Coronary artery (tissue), 2 donors: ENCODE data around the gene PCDHGC4.

Source experiments
- DNase-seq: peaks from one replicate; pipeline ENCODE4 v3.0.0-alpha.2; 2017; ENCODE audit warnings: low spot score
- H3K27ac ChIP-seq, 2 donors: fragments of 200-600 bp; sonication (generic); one replicate each; pipeline ENCODE4 v1.5.1; 2016 to 2019
- H3K4me3 ChIP-seq: fragments of 200-600 bp; sonication (generic); 2 replicates; pipeline ENCODE4 v1.5.1; 2016; ENCODE audit warnings: mild to moderate bottlenecking, moderate library complexity
- TF ChIP-seq, protein P1 (sequence below): fragments of 200-600 bp; sonication (generic); IDR thresholded peaks from one replicate; pipeline ENCODE4 v1.5.1; 2019; ENCODE audit warnings: antibody characterized with exemption

Gene PCDHGC4

DNA sequence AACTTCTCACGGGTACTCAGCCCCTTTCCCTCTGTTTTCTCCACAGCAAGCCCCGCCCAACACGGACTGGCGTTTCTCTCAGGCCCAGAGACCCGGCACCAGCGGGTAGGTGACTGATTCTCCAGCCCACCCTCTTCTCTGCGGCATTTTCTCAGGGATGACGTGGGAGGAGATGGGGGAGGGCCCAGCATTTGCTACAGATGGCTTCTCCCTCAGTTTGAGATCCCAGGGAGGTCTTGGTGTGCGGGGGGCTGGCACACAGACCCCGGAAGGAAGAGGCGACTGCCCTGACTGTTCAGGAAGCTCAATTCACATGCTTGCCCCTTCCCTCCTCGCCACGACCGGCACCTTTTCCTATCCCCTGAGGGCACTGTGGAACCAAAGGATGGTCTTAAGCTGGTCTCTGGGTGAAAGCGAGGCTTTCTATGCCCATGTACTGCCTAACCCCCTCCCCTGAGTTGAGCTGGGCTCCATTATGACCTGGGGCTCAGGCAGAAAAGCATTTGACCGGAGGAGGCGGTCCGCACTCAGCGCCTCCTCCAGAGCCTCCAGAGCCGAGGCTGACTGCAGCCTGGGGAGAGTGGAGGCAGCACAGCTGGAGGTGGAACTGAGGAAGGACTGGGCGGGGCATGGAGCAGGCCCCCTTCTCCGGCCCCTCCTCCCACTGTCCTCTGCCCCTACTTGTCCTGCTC lies 10.1 kb downstream of the PCDHGC4 start:
- TF ChIP-seq, protein P1, sequence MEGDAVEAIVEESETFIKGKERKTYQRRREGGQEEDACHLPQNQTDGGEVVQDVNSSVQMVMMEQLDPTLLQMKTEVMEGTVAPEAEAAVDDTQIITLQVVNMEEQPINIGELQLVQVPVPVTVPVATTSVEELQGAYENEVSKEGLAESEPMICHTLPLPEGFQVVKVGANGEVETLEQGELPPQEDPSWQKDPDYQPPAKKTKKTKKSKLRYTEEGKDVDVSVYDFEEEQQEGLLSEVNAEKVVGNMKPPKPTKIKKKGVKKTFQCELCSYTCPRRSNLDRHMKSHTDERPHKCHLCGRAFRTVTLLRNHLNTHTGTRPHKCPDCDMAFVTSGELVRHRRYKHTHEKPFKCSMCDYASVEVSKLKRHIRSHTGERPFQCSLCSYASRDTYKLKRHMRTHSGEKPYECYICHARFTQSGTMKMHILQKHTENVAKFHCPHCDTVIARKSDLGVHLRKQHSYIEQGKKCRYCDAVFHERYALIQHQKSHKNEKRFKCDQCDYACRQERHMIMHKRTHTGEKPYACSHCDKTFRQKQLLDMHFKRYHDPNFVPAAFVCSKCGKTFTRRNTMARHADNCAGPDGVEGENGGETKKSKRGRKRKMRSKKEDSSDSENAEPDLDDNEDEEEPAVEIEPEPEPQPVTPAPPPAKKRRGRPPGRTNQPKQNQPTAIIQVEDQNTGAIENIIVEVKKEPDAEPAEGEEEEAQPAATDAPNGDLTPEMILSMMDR = no peak
- peak; percentile 35 for DNase-seq
- H3K27ac ChIP-seq = peak overlapping the region in 1 of 2 donors; percentile 60
- H3K4me3 ChIP-seq = peak overlapping the region; percentile 19

GRCh38 chr5:141495453-141495811 lies 10.6 kb downstream of the PCDHGC4 start:
- Histone ChIP-seq H3K27ac (no peak overlapping the region), H3K4me3 (no peak overlapping the region)
- no peak for DNase-seq
- TF ChIP-seq, protein P1 = no peak

GRCh38 chr5:141496038-141496437 lies 11.2 kb downstream of the PCDHGC4 start:
- no peak for DNase-seq
- no peak overlapping the region for H3K27ac ChIP-seq
- TF ChIP-seq, protein P1 = no peak
- H3K4me3 ChIP-seq = no peak overlapping the region

DNA sequence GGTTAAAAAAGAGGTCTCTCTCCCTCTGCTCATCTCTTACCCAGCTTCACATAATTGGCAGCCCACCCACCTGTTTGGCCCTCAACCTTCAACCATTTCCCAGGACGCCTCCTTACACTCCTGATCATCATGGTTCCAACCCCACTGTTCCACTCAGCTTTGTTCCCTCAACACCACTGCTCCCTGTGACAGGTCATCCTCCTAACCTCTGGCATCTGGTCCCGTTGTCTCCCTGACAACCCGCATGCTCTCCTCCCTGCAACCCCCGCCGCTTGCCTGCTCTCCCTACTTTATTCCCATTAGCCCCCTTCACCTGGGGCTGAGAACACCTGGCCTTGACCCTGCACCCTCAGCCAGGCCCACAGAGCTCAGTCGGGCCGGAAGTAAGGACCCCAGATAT lies 16.9 kb downstream of the PCDHGC4 start:
- TF ChIP-seq, protein P1 = no peak
- no peak for DNase-seq
- Histone ChIP-seq H3K4me3 (no peak overlapping the region), H3K27ac (no peak overlapping the region)

GRCh38 chr5:141503681-141504080 lies 18.9 kb downstream of the PCDHGC4 start:
- H3K27ac ChIP-seq = no peak overlapping the region
- no peak overlapping the region for H3K4me3 ChIP-seq
- no peak for DNase-seq
- TF ChIP-seq, protein P1 = no peak

- Histone ChIP-seq H3K4me3 (no peak overlapping the region), H3K27ac (no peak overlapping the region)
Measured at GRCh38 chr5:141504216-141504615, 19.4 kb downstream of the PCDHGC4 start.

More at GRCh38 chr5:141504216-141504615, 19.4 kb downstream of the PCDHGC4 start:
- DNase-seq = no peak
- TF ChIP-seq, protein P1 = no peak
